Liver (tissue), 9 donors: ENCODE data around the gene ARHGEF26. TPM values are rescaled to one million over a fixed set of nuclear protein-coding genes. Genes with fewer than 3 reads are reported as not detected.
A peak's percentile ranks its signal among the peaks of the same experiment; 100 is the strongest.

Experiments used
- DNase-seq: peaks from one replicate; pipeline ENCODE4 v3.0.0-alpha.2; 2017; ENCODE audit warnings: low spot score
- H3K27ac ChIP-seq, 2 donors: one replicate each; pipeline ENCODE4 v1.7.0; 2013; ENCODE audit warnings: inconsistent platforms in 2 of 2, low read length in 2 of 2, control low read depth in 1 of 2, low read depth in 1 of 2, mild to moderate bottlenecking in 1 of 2
- H3K27me3 ChIP-seq, 4 donors: one replicate each; pipeline versions ENCODE4 v1.6.1 to v1.7.0; 2013; ENCODE audit warnings: low read length in 3 of 4, inconsistent platforms in 1 of 4, mild to moderate bottlenecking in 1 of 4, moderate library complexity in 1 of 4; ENCODE audit not compliant: control insufficient read depth in 4 of 4, insufficient read depth in 4 of 4
- H3K36me3 ChIP-seq, 4 donors: one replicate each; pipeline versions ENCODE4 v1.6.1 to v1.7.0; 2013; ENCODE audit warnings: low read length in 3 of 4, mild to moderate bottlenecking in 3 of 4, low read depth in 1 of 4, moderate library complexity in 1 of 4; ENCODE audit not compliant: control insufficient read depth in 4 of 4, insufficient read depth in 3 of 4
- H3K4me1 ChIP-seq, 4 donors: one replicate each; pipeline versions ENCODE4 v1.6.1 to v1.7.0; 2013; ENCODE audit warnings: low read length in 3 of 4, mild to moderate bottlenecking in 3 of 4, moderate library complexity in 1 of 4; ENCODE audit not compliant: control insufficient read depth in 4 of 4, insufficient read depth in 4 of 4
- H3K4me3 ChIP-seq, 3 donors: one replicate each; pipeline versions ENCODE4 v1.6.1 to v1.7.0; 2013; ENCODE audit warnings: low read length in 3 of 3, control low read depth in 1 of 3, low read depth in 1 of 3, mild to moderate bottlenecking in 1 of 3
- H3K9ac ChIP-seq, 2 donors: one replicate each; pipeline ENCODE4 v1.7.0; 2013; ENCODE audit warnings: low read length in 2 of 2, mild to moderate bottlenecking in 2 of 2, moderate library complexity in 2 of 2, control low read depth in 1 of 2, low read depth in 1 of 2
- H3K9me3 ChIP-seq, 4 donors: one replicate each; pipeline versions ENCODE4 v1.6.1 to v1.7.0; 2013; ENCODE audit warnings: low read length in 3 of 4; ENCODE audit not compliant: control insufficient read depth in 4 of 4
- EGR1 ChIP-seq, 2 donors: IDR thresholded peaks; 2 replicates each; pipeline ENCODE4 v1.6.1; 2016 to 2018; ENCODE audit warnings: antibody characterized with exemption in 2 of 2, low read depth in 2 of 2
- FOXA1 ChIP-seq: IDR thresholded peaks from 2 replicates; pipeline ENCODE4 v1.6.1; 2016; ENCODE audit warnings: antibody characterized with exemption
- FOXA2 ChIP-seq: IDR thresholded peaks from 2 replicates; pipeline ENCODE4 v1.6.1; 2016; ENCODE audit warnings: antibody characterized with exemption
- GABPA ChIP-seq, 2 donors: IDR thresholded peaks in 1 of 2; conservative IDR thresholded peaks in 1 of 2; 2 replicates each; pipeline ENCODE4 v1.6.1; 2016; ENCODE audit warnings: antibody characterized with exemption in 2 of 2, mild to moderate bottlenecking in 1 of 2, moderate library complexity in 1 of 2
- HNF4A ChIP-seq, 2 donors: conservative IDR thresholded peaks; 2 replicates each; pipeline ENCODE4 v1.6.1; 2016; ENCODE audit warnings: antibody characterized with exemption in 2 of 2, mild to moderate bottlenecking in 2 of 2
- HNF4G ChIP-seq: IDR thresholded peaks from 2 replicates; pipeline ENCODE4 v1.6.1; 2016; ENCODE audit warnings: antibody characterized with exemption
- JUND ChIP-seq, 2 donors: IDR thresholded peaks; 2 replicates each; pipeline ENCODE4 v1.6.1; 2016; ENCODE audit warnings: antibody characterized with exemption in 2 of 2
- MAX ChIP-seq: IDR thresholded peaks from 2 replicates; pipeline ENCODE4 v1.6.1; 2016; ENCODE audit warnings: antibody characterized with exemption
- NR2F2 ChIP-seq: IDR thresholded peaks from 2 replicates; pipeline ENCODE4 v1.6.1; 2016; ENCODE audit warnings: antibody characterized with exemption
- RAD21 ChIP-seq, 2 donors: IDR thresholded peaks; 2 replicates each; pipeline ENCODE4 v1.6.1; 2016; ENCODE audit warnings: antibody characterized with exemption in 2 of 2, mild to moderate bottlenecking in 2 of 2
- REST ChIP-seq: IDR thresholded peaks from 2 replicates; pipeline ENCODE4 v1.6.1; 2016; ENCODE audit warnings: antibody characterized with exemption, mild to moderate bottlenecking
- RXRA ChIP-seq, 2 donors: IDR thresholded peaks; 2 replicates each; pipeline ENCODE4 v1.6.1; 2017 to 2018; ENCODE audit warnings: antibody characterized with exemption in 2 of 2, mild to moderate bottlenecking in 1 of 2
- SP1 ChIP-seq: IDR thresholded peaks from 2 replicates; pipeline ENCODE4 v1.6.1; 2018; ENCODE audit warnings: antibody characterized with exemption, mild to moderate bottlenecking
- TAF1 ChIP-seq: conservative IDR thresholded peaks from 2 replicates; pipeline ENCODE4 v1.6.1; 2016; ENCODE audit warnings: antibody characterized with exemption, mild to moderate bottlenecking
- YY1 ChIP-seq: IDR thresholded peaks from 2 replicates; pipeline ENCODE4 v1.6.1; 2016; ENCODE audit warnings: antibody characterized with exemption, mild to moderate bottlenecking
- WGBS: extraction: QIAGEN DNeasy Blood & Tissue Kit; methylation state at CpG from one replicate; pipeline ENCODE4 v1.1.7; 2013; 5-methylcytosine and 5-hydroxymethylcytosine counted together
- polyA plus RNA-seq, 2 donors: library from polyadenylated mRNA; stranded (reverse) in 1 of 2; unstranded in 1 of 2; fragments of 200-250 nt in 1 of 2; fragments of >200 nt in 1 of 2; fragmentation: Nextera tagmentation in 1 of 2; extraction: Ambion mirVana in 1 of 2; gene quantifications; one replicate each; pipeline versions ENCODE4 v1.2.1 to v1.2.3, GENCODE V29; 2013 to 2015
- total RNA-seq, 2 donors: library from RNA; depleted of rRNA; stranded (reverse); fragments of >200 nt; gene quantifications; one replicate each; pipeline ENCODE4 v1.2.3, GENCODE V29; 2014
- TF ChIP-seq, protein P1 (sequence below): IDR thresholded peaks from 2 replicates; pipeline ENCODE4 v1.6.1; 2016; ENCODE audit warnings: antibody characterized with exemption
- TF ChIP-seq, protein P2 (sequence below): fragments of 150-350 bp; IDR thresholded peaks from 2 replicates; pipeline ENCODE4 v1.5.1; 2017; ENCODE audit warnings: improper control_type of control experiment, low read depth, low read length; ENCODE audit not compliant: missing input control
- TF ChIP-seq, protein P3 (sequence below): IDR thresholded peaks from 2 replicates; pipeline ENCODE4 v1.6.1; 2016; ENCODE audit warnings: antibody characterized with exemption
- donor health status: healthy.
- donor health status: healthy.
- donor health status: healthy.
- donor health status: healthy.
- donor health status: healthy.

Gene ARHGEF26
- total and polyA plus RNA-seq, 4 donors: 1.4 to 27.9 (median 18.7) TPM

DNA sequence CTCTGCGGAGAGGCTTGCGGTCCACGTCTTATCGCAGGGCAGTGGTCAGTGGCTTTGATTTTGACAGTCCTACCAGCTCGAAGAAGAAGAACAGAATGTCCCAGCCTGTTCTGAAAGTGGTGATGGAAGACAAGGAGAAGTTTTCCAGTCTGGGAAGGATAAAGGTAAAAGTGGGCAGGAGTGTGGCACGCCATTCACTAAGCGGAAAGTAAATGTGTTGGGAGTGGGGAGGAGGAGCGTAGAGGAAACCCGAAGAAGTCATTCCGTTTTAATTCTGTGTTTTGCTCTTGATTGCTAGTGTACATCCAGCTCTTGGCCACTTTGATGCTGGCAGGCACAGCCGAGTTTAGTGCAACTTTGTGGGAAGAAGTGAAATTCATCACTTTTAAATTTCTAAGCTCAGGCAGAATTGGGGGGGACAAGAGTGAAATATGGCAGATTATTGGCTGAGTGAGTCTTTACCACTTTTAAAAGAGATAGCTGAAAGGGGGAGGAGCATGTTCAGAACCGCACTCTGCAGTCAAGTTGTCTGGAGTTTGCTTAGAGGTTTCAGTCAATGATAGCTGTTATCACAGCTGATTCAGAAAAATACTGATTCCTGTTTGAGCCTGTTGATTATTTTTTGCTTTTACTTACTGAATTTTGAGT, 1.8 kb downstream of the ARHGEF26 start:
- peaks cover 0 to 2% (median 0%) of the 10 kb centered on the region in 4 donors for H3K36me3 ChIP-seq
- peak overlapping the region; percentile 68 to 98 (median 90) for H3K4me3 ChIP-seq
- 7% methylated on average over 12 of the region's 12 CpGs for WGBS
- TF ChIP-seq YY1 (peak; percentile 81), HNF4A (conservative IDR thresholded peaks at IDR 0.05) (peak in 1 of 2 donors; percentile 21), REST (peak; percentile 32), FOXA1 (no peak), TAF1 (peak; percentile 60), MAX (no peak), HNF4G (no peak), FOXA2 (no peak), SP1 (no peak), EGR1 (IDR thresholded peaks at IDR 0.05; ENCODE audit: low read depth in 2 of 2) (no peak), GABPA (IDR thresholded peaks at IDR 0.05 in 1 of 2, conservative IDR thresholded peaks at IDR 0.05 in 1 of 2) (no peak), JUND (IDR thresholded peaks at IDR 0.05) (no peak), NR2F2 (no peak), RXRA (IDR thresholded peaks at IDR 0.05) (no peak), RAD21 (IDR thresholded peaks at IDR 0.05) (peak in 1 of 2 donors; percentile 28)
- TF ChIP-seq, protein P1, sequence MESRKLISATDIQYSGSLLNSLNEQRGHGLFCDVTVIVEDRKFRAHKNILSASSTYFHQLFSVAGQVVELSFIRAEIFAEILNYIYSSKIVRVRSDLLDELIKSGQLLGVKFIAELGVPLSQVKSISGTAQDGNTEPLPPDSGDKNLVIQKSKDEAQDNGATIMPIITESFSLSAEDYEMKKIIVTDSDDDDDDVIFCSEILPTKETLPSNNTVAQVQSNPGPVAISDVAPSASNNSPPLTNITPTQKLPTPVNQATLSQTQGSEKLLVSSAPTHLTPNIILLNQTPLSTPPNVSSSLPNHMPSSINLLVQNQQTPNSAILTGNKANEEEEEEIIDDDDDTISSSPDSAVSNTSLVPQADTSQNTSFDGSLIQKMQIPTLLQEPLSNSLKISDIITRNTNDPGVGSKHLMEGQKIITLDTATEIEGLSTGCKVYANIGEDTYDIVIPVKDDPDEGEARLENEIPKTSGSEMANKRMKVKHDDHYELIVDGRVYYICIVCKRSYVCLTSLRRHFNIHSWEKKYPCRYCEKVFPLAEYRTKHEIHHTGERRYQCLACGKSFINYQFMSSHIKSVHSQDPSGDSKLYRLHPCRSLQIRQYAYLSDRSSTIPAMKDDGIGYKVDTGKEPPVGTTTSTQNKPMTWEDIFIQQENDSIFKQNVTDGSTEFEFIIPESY: no peak
- TF ChIP-seq, protein P2, sequence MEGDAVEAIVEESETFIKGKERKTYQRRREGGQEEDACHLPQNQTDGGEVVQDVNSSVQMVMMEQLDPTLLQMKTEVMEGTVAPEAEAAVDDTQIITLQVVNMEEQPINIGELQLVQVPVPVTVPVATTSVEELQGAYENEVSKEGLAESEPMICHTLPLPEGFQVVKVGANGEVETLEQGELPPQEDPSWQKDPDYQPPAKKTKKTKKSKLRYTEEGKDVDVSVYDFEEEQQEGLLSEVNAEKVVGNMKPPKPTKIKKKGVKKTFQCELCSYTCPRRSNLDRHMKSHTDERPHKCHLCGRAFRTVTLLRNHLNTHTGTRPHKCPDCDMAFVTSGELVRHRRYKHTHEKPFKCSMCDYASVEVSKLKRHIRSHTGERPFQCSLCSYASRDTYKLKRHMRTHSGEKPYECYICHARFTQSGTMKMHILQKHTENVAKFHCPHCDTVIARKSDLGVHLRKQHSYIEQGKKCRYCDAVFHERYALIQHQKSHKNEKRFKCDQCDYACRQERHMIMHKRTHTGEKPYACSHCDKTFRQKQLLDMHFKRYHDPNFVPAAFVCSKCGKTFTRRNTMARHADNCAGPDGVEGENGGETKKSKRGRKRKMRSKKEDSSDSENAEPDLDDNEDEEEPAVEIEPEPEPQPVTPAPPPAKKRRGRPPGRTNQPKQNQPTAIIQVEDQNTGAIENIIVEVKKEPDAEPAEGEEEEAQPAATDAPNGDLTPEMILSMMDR: no peak
- TF ChIP-seq, protein P3, sequence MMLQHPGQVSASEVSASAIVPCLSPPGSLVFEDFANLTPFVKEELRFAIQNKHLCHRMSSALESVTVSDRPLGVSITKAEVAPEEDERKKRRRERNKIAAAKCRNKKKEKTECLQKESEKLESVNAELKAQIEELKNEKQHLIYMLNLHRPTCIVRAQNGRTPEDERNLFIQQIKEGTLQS: no peak
- H3K27ac ChIP-seq: peak overlapping the region; percentile 82 to 86
- H3K4me1 ChIP-seq: peaks cover 2 to 34% (median 15%) of the 10 kb centered on the region in 4 donors
- DNase-seq: no peak
- H3K27me3 ChIP-seq: no peaks in the 10 kb centered on the region
- H3K9ac ChIP-seq: peak overlapping the region; percentile 72 to 91
- no peaks in the 10 kb centered on the region for H3K9me3 ChIP-seq
